H9 (cell line): ENCODE data around the gene RAI1. TPM values are rescaled to one million over a fixed set of nuclear protein-coding genes. Genes with fewer than 3 reads are reported as not detected.

Experiments
- DNase-seq: peaks from one replicate; pipeline ENCODE4 v3.0.0-alpha.2; 2017
- H2AFZ ChIP-seq: one replicate; pipeline ENCODE4 v1.6.1; 2013; ENCODE audit warnings: mild to moderate bottlenecking, low read length, control low read depth, moderate library complexity
- H2AK5ac ChIP-seq: 2 replicates; pipeline ENCODE4 v1.6.1; 2013; ENCODE audit warnings: low read length, control low read depth, mixed read lengths; ENCODE audit not compliant: insufficient read length
- H2BK120ac ChIP-seq: one replicate; pipeline ENCODE4 v1.6.1; 2013; ENCODE audit warnings: low read depth, mild to moderate bottlenecking, low read length, control low read depth, inconsistent platforms; ENCODE audit not compliant: poor library complexity, severe bottlenecking
- H2BK12ac ChIP-seq: 2 replicates; pipeline ENCODE4 v1.6.1; 2013; ENCODE audit warnings: low read length, control low read depth, mixed read lengths, low read depth; ENCODE audit not compliant: insufficient read length
- H2BK15ac ChIP-seq: 2 replicates; pipeline ENCODE4 v1.6.1; 2013; ENCODE audit warnings: low read depth, low read length, control low read depth
- H2BK20ac ChIP-seq: one replicate; pipeline ENCODE4 v1.6.1; 2013; ENCODE audit warnings: low read depth, mild to moderate bottlenecking, low read length, control low read depth, inconsistent platforms; ENCODE audit not compliant: poor library complexity, severe bottlenecking
- H2BK5ac ChIP-seq: 2 replicates; pipeline ENCODE4 v1.6.1; 2013; ENCODE audit warnings: low read length, control low read depth, mixed read lengths; ENCODE audit not compliant: insufficient read length
- H3K14ac ChIP-seq: 2 replicates; pipeline ENCODE4 v1.6.1; 2013; ENCODE audit warnings: low read length, control low read depth; ENCODE audit not compliant: insufficient read depth
- H3K18ac ChIP-seq: 2 replicates; pipeline ENCODE4 v1.6.1; 2013; ENCODE audit warnings: low read depth, mild to moderate bottlenecking, mixed read lengths, low read length, control low read depth; ENCODE audit not compliant: insufficient read length
- H3K23ac ChIP-seq: 2 replicates; pipeline ENCODE4 v1.6.1; 2013; ENCODE audit warnings: low read length, control low read depth, mixed read lengths, low read depth; ENCODE audit not compliant: insufficient read length
- H3K23me2 ChIP-seq: 2 replicates; pipeline ENCODE4 v1.6.1; 2013; ENCODE audit warnings: low read depth, mild to moderate bottlenecking, mixed read lengths, low read length, control low read depth; ENCODE audit not compliant: insufficient read length, poor library complexity, severe bottlenecking
- H3K27ac ChIP-seq: 2 replicates; pipeline ENCODE4 v1.5.1; 2013; ENCODE audit warnings: low read length, control low read depth, mixed read lengths, low read depth; ENCODE audit not compliant: insufficient read length
- H3K27me3 ChIP-seq: 2 replicates; pipeline ENCODE4 v1.6.1; 2013; ENCODE audit warnings: low read length, control low read depth, inconsistent platforms; ENCODE audit not compliant: insufficient read depth
- H3K4ac ChIP-seq: 2 replicates; pipeline ENCODE4 v1.6.1; 2013; ENCODE audit warnings: low read depth, mild to moderate bottlenecking, control low read depth, inconsistent platforms, low read length, moderate library complexity
- H3K4me1 ChIP-seq: 2 replicates; pipeline ENCODE4 v1.6.1; 2013; ENCODE audit warnings: low read length, control low read depth, inconsistent platforms; ENCODE audit not compliant: insufficient read depth
- H3K4me2 ChIP-seq: 2 replicates; pipeline ENCODE4 v1.6.1; 2013; ENCODE audit warnings: low read length, control low read depth, mixed read lengths; ENCODE audit not compliant: insufficient read length, insufficient read depth
- H3K56ac ChIP-seq: 2 replicates; pipeline ENCODE4 v1.6.1; 2013; ENCODE audit warnings: low read depth, mild to moderate bottlenecking, mixed read lengths, low read length, control low read depth; ENCODE audit not compliant: insufficient read length
- H3K79me1 ChIP-seq: 2 replicates; pipeline ENCODE4 v1.6.1; 2013; ENCODE audit warnings: low read depth, mild to moderate bottlenecking, moderate library complexity, low read length, control low read depth, inconsistent platforms; ENCODE audit not compliant: insufficient read depth, poor library complexity, severe bottlenecking
- H3K79me2 ChIP-seq: 2 replicates; pipeline ENCODE4 v1.6.1; 2013; ENCODE audit warnings: low read length, control low read depth, inconsistent platforms; ENCODE audit not compliant: insufficient read depth
- H3K9ac ChIP-seq: 2 replicates; pipeline ENCODE4 v1.6.1; 2013; ENCODE audit warnings: low read length, control low read depth, mixed read lengths; ENCODE audit not compliant: insufficient read length; ENCODE audit errors: extremely low read depth
- H3K9me3 ChIP-seq: one replicate; pipeline ENCODE4 v1.6.1; 2013; ENCODE audit warnings: low read depth, low read length, inconsistent platforms; ENCODE audit not compliant: control insufficient read depth
- H3T11ph ChIP-seq: one replicate; pipeline ENCODE4 v1.6.1; 2013; ENCODE audit warnings: mild to moderate bottlenecking, low read length, control low read depth, inconsistent platforms
- H4K20me1 ChIP-seq: one replicate; pipeline ENCODE4 v1.6.1; 2013; ENCODE audit not compliant: control insufficient read depth, insufficient read length, insufficient read depth
- H4K5ac ChIP-seq: 2 replicates; pipeline ENCODE4 v1.6.1; 2013; ENCODE audit warnings: low read depth, mild to moderate bottlenecking, mixed read lengths, low read length, control low read depth; ENCODE audit not compliant: insufficient read length
- H4K8ac ChIP-seq: replicated peaks from 2 replicates; pipeline ENCODE4 v1.6.1; 2013; ENCODE audit warnings: low read length, control low read depth, mixed read lengths, low read depth; ENCODE audit not compliant: insufficient read length
- H4K91ac ChIP-seq: 2 replicates; pipeline ENCODE4 v1.6.1; 2013; ENCODE audit warnings: low read depth, mild to moderate bottlenecking, moderate library complexity, mixed read lengths, low read length, control low read depth; ENCODE audit not compliant: insufficient read length
- H3K27ac Mint-ChIP-seq, 3 experiments: 2 replicates in 2 of 3; 3 replicates in 1 of 3; pipeline ENCODE4 v1.8.0; 2020 to 2021; ENCODE audit warnings: mixed read lengths in 3 of 3, mild to moderate bottlenecking in 1 of 3, moderate library complexity in 1 of 3
- H3K27me3 Mint-ChIP-seq: 2 replicates; pipeline ENCODE4 v1.8.0; 2021; ENCODE audit warnings: low read depth, mild to moderate bottlenecking, moderate library complexity, mixed read lengths
- H3K36me3 Mint-ChIP-seq, 3 experiments: 2 replicates in 2 of 3; 3 replicates in 1 of 3; pipeline ENCODE4 v1.8.0; 2020 to 2021; ENCODE audit warnings: low read depth in 3 of 3, mixed read lengths in 3 of 3; ENCODE audit not compliant: insufficient read depth in 1 of 3
- H3K4me1 Mint-ChIP-seq, 2 experiments: 2 replicates each; pipeline ENCODE4 v1.8.0; 2020; ENCODE audit warnings: mixed read lengths in 2 of 2
- H3K4me3 Mint-ChIP-seq, 2 experiments: 2 replicates in 1 of 2; 3 replicates in 1 of 2; pipeline ENCODE4 v1.8.0; 2020 to 2021; ENCODE audit warnings: mild to moderate bottlenecking in 2 of 2, mixed read lengths in 2 of 2, moderate library complexity in 1 of 2
- H3K9me3 Mint-ChIP-seq, 2 experiments: 2 replicates in 1 of 2; 3 replicates in 1 of 2; pipeline ENCODE4 v1.8.0; 2020; ENCODE audit warnings: mild to moderate bottlenecking in 2 of 2, mixed read lengths in 2 of 2, moderate library complexity in 1 of 2
- CTCF ChIP-seq: fragments of 200-600 bp; sonication (generic); conservative IDR thresholded peaks from 3 replicates; pipeline ENCODE4 v1.8.0; 2021; ENCODE audit warnings: antibody characterized with exemption, mild to moderate bottlenecking
- WGBS: extraction: QIAGEN DNeasy Blood & Tissue Kit; methylation state at CpG from one replicate; pipeline ENCODE4 v1.1.7; 2013; ENCODE audit warnings: missing lambda C conversion rate, low lambda C conversion rate, mixed read lengths; ENCODE audit not compliant: insufficient read length; ENCODE audit errors: extremely low coverage; 5-methylcytosine and 5-hydroxymethylcytosine counted together
- total RNA-seq: library from RNA; stranded (reverse); gene quantifications from 2 replicates; pipeline ENCODE4 v1.2.1, GENCODE V29; 2021

RAI1 gene
- total RNA-seq, 1 experiment from 2014 or later: 1.5 TPM

- Histone ChIP-seq H3K79me1 (no peaks in the 10 kb centered on the region), H3K14ac (no peak overlapping the region), H3K4me1 (no peaks in the 10 kb centered on the region), H3K18ac (no peak overlapping the region), H2BK120ac (no peak overlapping the region), H2BK15ac (no peak overlapping the region), H3K56ac (no peak overlapping the region), H3K23ac (no peak overlapping the region), H4K8ac (no peak overlapping the region), H2BK5ac (no peak overlapping the region), H3K9me3 (no peaks in the 10 kb centered on the region), H2BK20ac (no peak overlapping the region), H3K79me2 (no peaks in the 10 kb centered on the region), H2AFZ (no peak overlapping the region), H3K9ac (no peak overlapping the region), H3K23me2 (no peaks in the 10 kb centered on the region), H4K5ac (no peak overlapping the region), H2BK12ac (no peak overlapping the region), H3K27ac (no peak overlapping the region), H3K4ac (no peak overlapping the region), H3K27me3 (no peaks in the 10 kb centered on the region; the same call in 1 of the 2 replicates), H3K4me2 (no peak overlapping the region), H3T11ph (no peak overlapping the region), H2AK5ac (no peak overlapping the region), H4K20me1 (no peaks in the 10 kb centered on the region), H4K91ac (no peak overlapping the region)
- no peaks in the 10 kb centered on the region for H3K36me3 Mint-ChIP-seq
- no peak for TF ChIP-seq CTCF
- no peak for DNase-seq
- H3K4me1 Mint-ChIP-seq: peaks cover 8 to 29% of the 10 kb centered on the region in 2 experiments
- no peak overlapping the region; a peak in 1 of 7 replicates for H3K27ac Mint-ChIP-seq
- peaks cover 72% of the 10 kb centered on the region for H3K27me3 Mint-ChIP-seq
- H3K4me3 Mint-ChIP-seq: 0 out of 5 replicates have a peak overlapping the region, but pooled peaks of 1 of the 2 experiments have one; percentile 2
- H3K9me3 Mint-ChIP-seq: no peaks in the 10 kb centered on the region; a peak in 1 of 5 replicates
- no CpG with 5 or more reads among the region's 3 CpGs for WGBS
These were observed 12.9 kb upstream of the RAI1 start for GRCh38 chr17:17668358-17668757.
